Esophagus muscularis mucosa (tissue), 4 donors: Measurements from ENCODE around the gene STRN. TPM values are rescaled to one million over a fixed set of nuclear protein-coding genes. Genes with fewer than 3 reads are reported as not detected.

ENCODE experiments used
- DNase-seq: peaks from one replicate; pipeline ENCODE4 v3.0.0-alpha.2; 2017; ENCODE audit errors: extremely low spot score
- H3K27ac ChIP-seq, 4 donors: fragments of 200-600 bp; sonication (generic); replicated peaks in 1 of 4; 1 replicate in 3 of 4; 2 replicates in 1 of 4; pipeline ENCODE4 v1.5.1; 2016 to 2019; ENCODE audit warnings: mild to moderate bottlenecking in 1 of 4
- H3K27me3 ChIP-seq, 4 donors: fragments of 200-600 bp; sonication (generic); one replicate each; pipeline versions ENCODE4 v1.5.1 to v1.6.0; 2016 to 2019
- H3K36me3 ChIP-seq, 4 donors: fragments of 200-600 bp; sonication (generic); one replicate each; pipeline ENCODE4 v1.5.1; 2016 to 2019
- H3K4me1 ChIP-seq, 4 donors: fragments of 200-600 bp; sonication (generic); one replicate each; pipeline ENCODE4 v1.5.1; 2016 to 2019
- H3K4me3 ChIP-seq, 4 donors: fragments of 200-600 bp; sonication (generic); 1 replicate in 2 of 4; 2 replicates in 2 of 4; pipeline ENCODE4 v1.5.1; 2016 to 2019; ENCODE audit warnings: mild to moderate bottlenecking in 4 of 4, moderate library complexity in 1 of 4
- H3K9me3 ChIP-seq, 4 donors: fragments of 200-600 bp; sonication (generic); 1 replicate in 3 of 4; 2 replicates in 1 of 4; pipeline ENCODE4 v1.5.1; 2016 to 2019
- EP300 ChIP-seq: sonication (generic); formaldehyde crosslinking; IDR thresholded peaks from one replicate; pipeline ENCODE4 v1.6.1; 2017; ENCODE audit warnings: antibody characterized with exemption
- POLR2A ChIP-seq: fragments of 450-650 bp; IDR thresholded peaks from one replicate; pipeline ENCODE4 v1.6.1; 2017; ENCODE audit warnings: antibody characterized with exemption, moderate library complexity, mild to moderate bottlenecking, low read depth
- POLR2AphosphoS5 ChIP-seq, 2 donors: sonication (generic); formaldehyde crosslinking; IDR thresholded peaks; one replicate each; pipeline ENCODE4 v1.6.1; 2017; ENCODE audit warnings: antibody characterized with exemption in 2 of 2
- WGBS: methylation state at CpG from one replicate; pipeline ENCODE4 v1.1.5; 2018; 5-methylcytosine and 5-hydroxymethylcytosine counted together
- intact Hi-C: fragments of 100-400 bp; cut with DNase I; formaldehyde crosslinking; loops from one replicate; pipeline ENCODE4 v1.15.1; 2023
- total RNA-seq, 4 donors: library from RNA; depleted of rRNA; stranded (reverse); fragments of >200 nt; gene quantifications; one replicate each; pipeline versions ENCODE4 v1.1.0 to v1.2.1, GENCODE V29; 2016
- TF ChIP-seq, protein P1 (sequence below), 3 experiments: fragments of 200-600 bp in 2 of 3; fragments of 450-650 bp in 1 of 3; sonication (generic) in 2 of 3; IDR thresholded peaks; one replicate each; pipeline ENCODE4 v1.5.1; 2017 to 2019; ENCODE audit warnings: antibody characterized with exemption in 3 of 3, mild to moderate bottlenecking in 2 of 3, moderate library complexity in 1 of 3

STRN gene
- total RNA-seq, 4 donors from 2014 or later = 17.6 to 21.8 (median 20.0) TPM

DNA sequence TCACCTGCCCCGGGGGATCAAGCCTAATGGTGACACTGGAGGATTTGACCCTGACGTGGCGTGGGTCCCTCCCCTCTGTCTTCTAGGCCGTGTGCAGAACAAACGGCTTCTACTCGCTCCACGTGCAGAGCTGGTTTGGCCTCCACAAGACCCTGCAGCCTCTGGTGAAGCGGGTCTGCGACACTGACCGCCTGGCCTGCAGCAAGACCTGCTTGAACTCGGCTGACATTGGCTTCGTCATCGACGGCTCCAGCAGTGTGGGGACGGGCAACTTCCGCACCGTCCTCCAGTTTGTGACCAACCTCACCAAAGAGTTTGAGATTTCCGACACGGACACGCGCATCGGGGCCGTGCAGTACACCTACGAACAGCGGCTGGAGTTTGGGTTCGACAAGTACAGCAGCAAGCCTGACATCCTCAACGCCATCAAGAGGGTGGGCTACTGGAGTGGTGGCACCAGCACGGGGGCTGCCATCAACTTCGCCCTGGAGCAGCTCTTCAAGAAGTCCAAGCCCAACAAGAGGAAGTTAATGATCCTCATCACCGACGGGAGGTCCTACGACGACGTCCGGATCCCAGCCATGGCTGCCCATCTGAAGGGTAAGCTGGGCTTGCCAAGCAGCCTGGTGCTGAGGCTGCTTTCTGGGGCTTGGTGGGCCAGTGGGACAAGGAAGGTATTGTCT is 157.8 kb downstream of the STRN start:
- TF ChIP-seq, protein P1, sequence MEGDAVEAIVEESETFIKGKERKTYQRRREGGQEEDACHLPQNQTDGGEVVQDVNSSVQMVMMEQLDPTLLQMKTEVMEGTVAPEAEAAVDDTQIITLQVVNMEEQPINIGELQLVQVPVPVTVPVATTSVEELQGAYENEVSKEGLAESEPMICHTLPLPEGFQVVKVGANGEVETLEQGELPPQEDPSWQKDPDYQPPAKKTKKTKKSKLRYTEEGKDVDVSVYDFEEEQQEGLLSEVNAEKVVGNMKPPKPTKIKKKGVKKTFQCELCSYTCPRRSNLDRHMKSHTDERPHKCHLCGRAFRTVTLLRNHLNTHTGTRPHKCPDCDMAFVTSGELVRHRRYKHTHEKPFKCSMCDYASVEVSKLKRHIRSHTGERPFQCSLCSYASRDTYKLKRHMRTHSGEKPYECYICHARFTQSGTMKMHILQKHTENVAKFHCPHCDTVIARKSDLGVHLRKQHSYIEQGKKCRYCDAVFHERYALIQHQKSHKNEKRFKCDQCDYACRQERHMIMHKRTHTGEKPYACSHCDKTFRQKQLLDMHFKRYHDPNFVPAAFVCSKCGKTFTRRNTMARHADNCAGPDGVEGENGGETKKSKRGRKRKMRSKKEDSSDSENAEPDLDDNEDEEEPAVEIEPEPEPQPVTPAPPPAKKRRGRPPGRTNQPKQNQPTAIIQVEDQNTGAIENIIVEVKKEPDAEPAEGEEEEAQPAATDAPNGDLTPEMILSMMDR (IDR thresholded peaks at IDR 0.05) = no peak
- TF ChIP-seq POLR2A (no peak), POLR2AphosphoS5 (IDR thresholded peaks at IDR 0.05) (no peak), EP300 (no peak)
- no peak overlapping the region for H3K4me3 ChIP-seq
- DNase-seq = peak; percentile 78
- 95% methylated on average over 28 of the region's 35 CpGs for WGBS
- no peaks in the 10 kb centered on the region for H3K4me1 ChIP-seq
- no peaks in the 10 kb centered on the region for H3K9me3 ChIP-seq
- intact Hi-C loops = no loop called here
- H3K27me3 ChIP-seq = peaks cover 0 to 6% (median 0%) of the 10 kb centered on the region in 4 donors
- H3K27ac ChIP-seq = no peak overlapping the region
- H3K36me3 ChIP-seq = no peaks in the 10 kb centered on the region

DNA sequence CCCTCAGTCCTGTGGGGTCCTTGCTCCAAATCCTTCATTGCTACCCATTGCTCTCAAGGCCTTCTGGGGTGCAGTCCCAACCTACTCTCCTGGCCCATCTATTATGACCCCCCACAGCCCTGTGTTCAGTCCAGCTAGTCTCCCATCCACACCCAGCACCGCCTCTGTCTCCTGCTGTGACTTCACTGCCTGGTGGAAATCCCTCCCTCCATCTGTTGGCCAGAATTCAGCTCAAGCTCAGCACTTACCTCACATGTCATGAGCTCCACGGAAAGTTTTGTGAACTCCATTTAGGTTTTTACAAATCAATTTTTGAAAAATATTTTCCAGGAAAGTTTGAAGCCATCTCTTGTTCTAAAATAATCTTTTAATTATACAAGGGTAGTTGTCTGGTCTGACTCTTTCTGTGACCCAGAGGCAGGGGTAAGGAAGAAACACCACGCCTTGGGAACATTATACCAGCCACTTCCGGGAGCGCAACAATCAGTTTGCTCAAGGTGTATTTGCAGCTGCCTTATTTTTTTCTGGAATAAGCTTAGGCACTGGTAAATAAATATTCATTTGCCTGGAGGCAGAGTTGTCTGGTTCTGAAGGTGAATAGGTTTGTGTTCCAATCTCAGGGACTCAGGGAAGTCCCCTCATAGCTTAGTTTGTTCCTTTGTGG is 159.0 kb downstream of the STRN start:
- Histone ChIP-seq H3K9me3 (peaks cover 0 to 3% (median 0%) of the 10 kb centered on the region in 4 donors), H3K4me3 (no peak overlapping the region), H3K4me1 (no peaks in the 10 kb centered on the region), H3K36me3 (no peaks in the 10 kb centered on the region), H3K27ac (no peak overlapping the region), H3K27me3 (peaks cover 0 to 6% (median 0%) of the 10 kb centered on the region in 4 donors)
- no peak for DNase-seq
- TF ChIP-seq EP300 (no peak), POLR2A (no peak), POLR2AphosphoS5 (IDR thresholded peaks at IDR 0.05) (no peak)
- TF ChIP-seq, protein P1 (IDR thresholded peaks at IDR 0.05) = no peak
- WGBS = 73% methylated on average over 5 of the region's 5 CpGs
- intact Hi-C loops = no loop called here

DNA sequence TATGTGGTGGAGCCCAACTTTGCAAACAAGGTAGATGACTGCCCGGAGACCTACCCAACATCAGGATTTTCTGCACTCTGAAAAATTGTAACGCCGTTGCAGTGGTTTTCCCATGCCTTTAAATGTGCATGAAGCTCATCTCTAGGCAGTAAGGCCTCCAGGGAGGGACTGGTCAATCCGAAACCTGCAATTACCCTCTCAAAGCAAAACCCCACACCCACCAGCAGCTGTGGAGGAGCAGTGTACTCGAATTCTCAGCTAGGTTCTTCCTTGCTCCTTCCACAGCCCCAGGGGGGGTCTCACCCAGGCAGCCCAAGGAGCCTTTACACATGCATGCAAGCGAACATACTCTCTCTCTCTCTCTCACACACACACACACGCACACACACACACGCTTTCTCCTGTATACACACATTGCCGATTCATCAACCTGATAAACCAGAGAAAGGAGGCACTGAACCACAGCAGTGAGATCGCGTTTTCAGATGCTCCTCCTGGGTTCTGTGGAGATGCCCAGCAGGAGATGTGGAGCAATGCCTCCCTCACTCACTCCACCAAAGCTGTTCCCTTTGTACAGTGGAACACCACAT is 160.6 kb downstream of the STRN start:
- H3K27ac ChIP-seq = no peak overlapping the region
- no peaks in the 10 kb centered on the region for H3K4me1 ChIP-seq
- intact Hi-C loops = no loop called here
- no peak for TF ChIP-seq EP300
- no peak for TF ChIP-seq POLR2AphosphoS5 (IDR thresholded peaks at IDR 0.05)
- TF ChIP-seq, protein P1 (IDR thresholded peaks at IDR 0.05) = no peak
- TF ChIP-seq POLR2A = no peak
- no peaks in the 10 kb centered on the region for H3K36me3 ChIP-seq
- DNase-seq = no peak
- peaks cover 0 to 6% (median 0%) of the 10 kb centered on the region in 4 donors for H3K27me3 ChIP-seq
- H3K4me3 ChIP-seq = no peak overlapping the region
- H3K9me3 ChIP-seq = peaks cover 0 to 3% (median 0%) of the 10 kb centered on the region in 4 donors
- 88% methylated on average over 8 of the region's 11 CpGs for WGBS

DNA sequence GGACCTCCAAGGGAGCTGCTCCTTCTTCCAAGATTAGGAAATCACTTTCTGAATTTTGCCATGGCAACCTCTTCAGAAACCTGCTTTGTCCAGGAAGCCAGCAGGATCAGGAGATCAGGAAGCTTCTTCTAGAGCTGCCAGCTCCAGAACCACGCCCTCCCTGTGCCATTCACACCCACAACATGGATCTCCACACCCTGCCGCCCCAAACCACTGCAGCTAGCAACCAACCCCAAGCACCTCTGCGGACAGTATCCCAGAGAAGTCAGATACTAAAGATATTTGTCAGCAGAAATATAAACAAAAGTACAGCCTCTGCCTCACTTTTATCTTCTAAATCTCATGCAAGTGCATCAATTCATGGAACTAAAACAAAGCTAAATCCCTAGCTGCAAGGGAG is 163.4 kb downstream of the STRN start:
- H3K4me3 ChIP-seq = no peak overlapping the region
- H3K9me3 ChIP-seq = peaks cover 0 to 3% (median 0%) of the 10 kb centered on the region in 4 donors
- H3K36me3 ChIP-seq = no peaks in the 10 kb centered on the region
- H3K27ac ChIP-seq = no peak overlapping the region
- WGBS = 79% methylated on average over 3 of the region's 3 CpGs
- intact Hi-C loops = no loop called here
- DNase-seq = no peak
- H3K27me3 ChIP-seq = peaks cover 0 to 6% (median 0%) of the 10 kb centered on the region in 4 donors
- TF ChIP-seq, protein P1 (IDR thresholded peaks at IDR 0.05) = no peak
- TF ChIP-seq EP300 (no peak), POLR2A (no peak), POLR2AphosphoS5 (IDR thresholded peaks at IDR 0.05) (no peak)
- H3K4me1 ChIP-seq = no peaks in the 10 kb centered on the region
